ENCODE measurements around the gene AKIRIN1. TPM values are rescaled to one million over a fixed set of nuclear protein-coding genes. Genes with fewer than 3 reads are reported as not detected.
"Not testable (repeated sequence)": the region's sequence is repeated elsewhere in the genome, so short reads cannot be mapped to it uniquely, and the experiment has no call there.

AKIRIN1 gene
- total RNA-seq, 1 experiment from 2014 or later = 268 TPM

DNA sequence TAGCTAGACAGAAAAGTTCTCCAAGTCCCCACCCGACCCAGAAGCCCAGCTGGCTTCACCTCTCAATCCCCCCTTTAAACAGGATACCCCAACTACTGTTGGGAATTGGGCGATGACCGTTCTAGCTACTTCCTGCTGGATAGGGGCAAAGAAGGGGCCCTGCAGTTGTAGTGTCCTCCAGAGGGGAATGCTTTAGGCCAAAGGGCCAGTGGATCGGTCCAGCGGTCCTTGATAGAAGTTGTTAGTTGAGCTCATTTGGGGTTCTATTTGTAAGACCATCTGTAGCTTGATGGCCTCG is 12.9 kb upstream of the AKIRIN1 start:
- not testable (repeated sequence) for DNase-seq; H3K4me3 ChIP-seq (ENCODE audit: insufficient read depth, low read depth, low read length); H3K36me3 ChIP-seq (replicated peaks; ENCODE audit: control insufficient read depth, insufficient read depth, low read length); H3K27me3 ChIP-seq (ENCODE audit: control insufficient read depth, insufficient read depth, low read length)

DNA sequence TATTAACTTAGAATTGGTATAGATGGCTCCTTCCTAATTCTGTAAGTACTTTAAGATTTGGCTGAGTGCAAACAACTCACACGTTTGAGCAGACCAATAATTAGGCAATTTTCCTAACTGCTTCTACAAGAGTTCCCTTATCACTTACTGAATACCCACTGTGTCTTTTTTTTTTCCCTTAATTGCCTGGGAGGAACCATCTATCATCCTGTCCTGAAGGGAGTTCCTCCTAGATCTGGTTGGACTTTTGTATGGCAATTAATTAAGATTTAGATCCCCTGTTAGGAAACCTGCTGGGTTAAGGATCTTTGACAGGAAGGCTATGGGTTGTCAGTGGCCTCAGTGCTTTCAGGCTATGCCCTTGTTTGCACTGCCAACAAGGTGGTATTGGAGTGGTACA is 11.7 kb upstream of the AKIRIN1 start:
- not testable (repeated sequence) for H3K27me3 ChIP-seq (ENCODE audit: control insufficient read depth, insufficient read depth, low read length)

GRCh38 chr1:38989979-38990378 is 1.1 kb upstream of the AKIRIN1 start:
- no peaks in the 10 kb centered on the region for H3K27me3 ChIP-seq (ENCODE audit: control insufficient read depth, insufficient read depth, low read length)
- H3K36me3 ChIP-seq (replicated peaks; ENCODE audit: control insufficient read depth, insufficient read depth, low read length) = peaks cover 4% of the 10 kb centered on the region
- DNase-seq = no peak
- H3K4me3 ChIP-seq (ENCODE audit: insufficient read depth, low read depth, low read length) = no peak overlapping the region

More for the DNA sequence above, 11.7 kb upstream of the AKIRIN1 start:
- DNase-seq; H3K36me3 ChIP-seq (replicated peaks; ENCODE audit: control insufficient read depth, insufficient read depth, low read length); H3K4me3 ChIP-seq (ENCODE audit: insufficient read depth, low read depth, low read length): not testable (repeated sequence)

DNA sequence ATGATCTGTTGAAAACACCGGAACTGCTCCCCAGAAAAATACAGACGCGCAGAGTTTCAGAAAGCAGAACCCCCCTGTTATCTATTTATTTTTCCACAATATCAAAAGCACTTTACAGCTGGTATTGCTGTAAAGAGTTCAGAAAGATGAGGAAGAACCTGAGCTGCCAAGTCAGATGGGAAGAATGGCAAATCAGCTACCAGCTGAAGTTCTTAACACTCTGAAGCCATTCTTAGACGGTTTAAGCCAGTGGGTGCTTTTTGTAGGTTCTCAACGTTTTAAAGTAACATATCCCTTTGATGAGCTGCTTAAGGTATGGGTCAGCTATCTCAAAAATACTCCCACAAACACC is 714 bp upstream of the AKIRIN1 start:
- no peak for DNase-seq
- Histone ChIP-seq H3K4me3 (ENCODE audit: insufficient read depth, low read depth, low read length) (peak overlapping the region; percentile 17), H3K36me3 (replicated peaks; ENCODE audit: control insufficient read depth, insufficient read depth, low read length) (peaks cover 5% of the 10 kb centered on the region), H3K27me3 (ENCODE audit: control insufficient read depth, insufficient read depth, low read length) (no peaks in the 10 kb centered on the region)

DNA sequence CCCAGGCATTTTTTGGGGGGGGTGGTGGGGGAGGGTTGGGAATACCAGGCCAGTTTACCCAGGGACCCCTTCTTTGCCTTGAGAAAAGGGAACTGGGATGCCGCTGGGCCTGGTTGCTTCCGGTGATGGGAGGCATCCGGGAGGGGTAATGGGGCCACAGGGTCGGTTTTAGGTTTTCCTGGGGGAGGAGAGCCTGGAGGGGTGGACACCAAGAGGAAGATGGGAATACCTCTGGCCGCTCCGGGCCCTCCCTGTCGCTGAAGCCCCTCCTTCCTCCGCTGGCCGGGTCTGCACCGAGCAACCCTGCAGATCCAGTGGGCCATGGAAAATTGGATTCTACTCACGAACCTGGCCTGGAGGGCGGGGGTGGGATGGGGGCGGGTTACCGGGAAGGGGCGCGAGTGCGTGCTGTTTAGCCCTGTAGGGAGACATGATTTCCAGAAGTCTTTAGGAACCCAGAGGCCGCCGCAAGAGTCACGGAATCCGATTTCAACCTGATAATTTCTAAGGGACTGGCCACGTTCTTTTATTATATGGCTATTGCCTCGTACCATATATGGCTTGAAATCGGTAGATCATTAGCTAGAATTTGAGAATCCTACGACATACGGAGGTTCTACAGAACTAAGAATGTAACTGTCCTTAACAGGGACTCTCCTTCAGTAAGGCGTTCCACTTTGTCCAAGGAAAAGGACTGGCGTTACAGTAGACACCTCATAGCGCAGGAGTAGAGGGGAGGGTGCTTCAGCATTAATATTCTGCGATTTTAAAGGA is 749 bp downstream of the AKIRIN1 start:
- peak overlapping the region; percentile 96 for H3K4me3 ChIP-seq (ENCODE audit: insufficient read depth, low read depth, low read length)
- H3K27me3 ChIP-seq (ENCODE audit: control insufficient read depth, insufficient read depth, low read length) = no peaks in the 10 kb centered on the region
- peak; percentile 70 for DNase-seq
- peaks cover 5% of the 10 kb centered on the region for H3K36me3 ChIP-seq (replicated peaks; ENCODE audit: control insufficient read depth, insufficient read depth, low read length)

- no peaks in the 10 kb centered on the region for H3K27me3 ChIP-seq (ENCODE audit: control insufficient read depth, insufficient read depth, low read length)
- DNase-seq = no peak
- peaks cover 5% of the 10 kb centered on the region for H3K36me3 ChIP-seq (replicated peaks; ENCODE audit: control insufficient read depth, insufficient read depth, low read length)
- peak overlapping the region; percentile 96 for H3K4me3 ChIP-seq (ENCODE audit: insufficient read depth, low read depth, low read length)
These were observed 1.5 kb downstream of the AKIRIN1 start for GRCh38 chr1:38992412-38993111.

DNA sequence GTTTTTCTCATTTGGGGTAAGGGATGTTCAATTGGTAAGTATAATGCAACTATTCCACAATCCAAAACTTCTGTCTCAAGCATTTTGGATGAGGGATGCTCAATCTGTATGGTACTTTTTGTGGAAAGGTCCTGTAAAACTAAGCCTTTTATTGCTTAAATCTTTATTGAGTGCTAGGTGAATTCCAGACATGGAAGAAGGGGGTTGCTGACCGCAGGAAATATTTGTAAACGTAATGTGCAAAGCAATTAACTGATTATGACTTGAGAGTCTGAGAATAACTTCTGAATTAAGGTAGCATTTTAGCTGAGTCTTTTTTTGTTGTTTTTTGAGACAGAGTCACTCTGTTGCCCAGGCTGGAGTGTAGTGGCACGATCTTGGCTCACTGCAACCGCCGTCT is 3.1 kb downstream of the AKIRIN1 start:
- Histone ChIP-seq H3K27me3 (ENCODE audit: control insufficient read depth, insufficient read depth, low read length) (no peaks in the 10 kb centered on the region), H3K4me3 (ENCODE audit: insufficient read depth, low read depth, low read length) (no peak overlapping the region), H3K36me3 (replicated peaks; ENCODE audit: control insufficient read depth, insufficient read depth, low read length) (peaks cover 17% of the 10 kb centered on the region)
- DNase-seq = no peak

DNA sequence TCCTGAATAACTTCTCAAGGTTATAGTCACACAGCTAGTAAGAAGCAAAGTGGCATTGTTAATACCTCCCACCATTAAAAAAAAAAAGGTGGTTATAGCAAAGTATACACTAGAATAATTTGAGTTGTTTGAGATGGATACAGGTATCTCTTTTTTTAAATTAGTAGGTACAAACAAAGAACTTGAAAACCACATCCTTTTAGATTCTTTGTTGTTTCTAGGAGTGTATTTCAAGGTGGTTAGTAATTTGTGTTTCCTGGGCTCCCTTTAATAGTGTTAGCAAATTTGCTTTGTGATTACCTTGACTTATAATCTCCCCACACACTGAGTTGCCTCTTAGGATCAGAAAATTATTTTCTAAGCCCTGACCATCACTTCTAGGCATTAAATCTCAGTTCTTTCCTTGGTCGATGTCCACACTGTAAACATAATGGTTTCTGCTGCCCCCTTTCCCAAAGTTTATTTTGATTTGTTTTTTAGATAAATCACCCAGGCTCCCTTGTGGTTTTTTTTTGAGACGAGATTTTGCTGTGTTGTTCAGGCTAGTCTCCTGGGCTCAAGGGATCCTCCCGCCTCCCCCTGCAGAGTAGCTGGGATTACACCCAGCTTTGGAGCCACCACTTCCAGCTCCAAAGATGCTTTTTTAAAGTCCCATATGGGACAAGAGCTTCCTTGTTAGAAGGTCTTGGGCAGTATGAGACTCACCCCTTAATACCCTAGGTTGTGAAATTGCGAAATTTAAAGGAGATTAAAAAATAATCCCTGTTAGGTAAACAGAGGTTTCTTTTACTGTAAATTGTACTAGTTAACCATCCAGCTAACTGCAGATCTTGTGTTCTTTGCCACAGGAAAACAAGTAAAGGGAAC is 6.2 kb downstream of the AKIRIN1 start:
- Histone ChIP-seq H3K4me3 (ENCODE audit: insufficient read depth, low read depth, low read length) (no peak overlapping the region), H3K27me3 (ENCODE audit: control insufficient read depth, insufficient read depth, low read length) (no peaks in the 10 kb centered on the region), H3K36me3 (replicated peaks; ENCODE audit: control insufficient read depth, insufficient read depth, low read length) (peaks cover 25% of the 10 kb centered on the region)
- DNase-seq = no peak

DNA sequence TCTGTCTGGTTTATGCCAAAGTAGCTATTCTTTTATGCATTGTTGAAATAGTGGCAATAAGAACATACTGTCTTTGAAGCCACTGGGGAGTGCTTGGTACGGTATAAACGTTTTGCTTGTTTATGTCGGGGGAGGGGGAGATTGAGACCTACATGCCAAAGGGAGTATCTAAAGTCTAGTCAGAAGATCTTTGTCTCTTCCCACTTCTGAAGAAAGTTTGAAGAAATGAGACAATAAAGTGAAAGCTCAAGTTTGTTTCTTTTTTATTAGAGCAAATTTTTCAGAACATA is 6.8 kb downstream of the AKIRIN1 start:
- no peak overlapping the region for H3K4me3 ChIP-seq (ENCODE audit: insufficient read depth, low read depth, low read length)
- H3K27me3 ChIP-seq (ENCODE audit: control insufficient read depth, insufficient read depth, low read length) = no peaks in the 10 kb centered on the region
- no peak for DNase-seq
- H3K36me3 ChIP-seq (replicated peaks; ENCODE audit: control insufficient read depth, insufficient read depth, low read length) = peaks cover 28% of the 10 kb centered on the region

GRCh38 chr1:39001516-39002421 is 10.7 kb downstream of the AKIRIN1 start:
- no peak overlapping the region for H3K4me3 ChIP-seq (ENCODE audit: insufficient read depth, low read depth, low read length)
- H3K36me3 ChIP-seq (replicated peaks; ENCODE audit: control insufficient read depth, insufficient read depth, low read length) = peaks cover 48% of the 10 kb centered on the region
- no peak for DNase-seq
- no peaks in the 10 kb centered on the region for H3K27me3 ChIP-seq (ENCODE audit: control insufficient read depth, insufficient read depth, low read length)

DNA sequence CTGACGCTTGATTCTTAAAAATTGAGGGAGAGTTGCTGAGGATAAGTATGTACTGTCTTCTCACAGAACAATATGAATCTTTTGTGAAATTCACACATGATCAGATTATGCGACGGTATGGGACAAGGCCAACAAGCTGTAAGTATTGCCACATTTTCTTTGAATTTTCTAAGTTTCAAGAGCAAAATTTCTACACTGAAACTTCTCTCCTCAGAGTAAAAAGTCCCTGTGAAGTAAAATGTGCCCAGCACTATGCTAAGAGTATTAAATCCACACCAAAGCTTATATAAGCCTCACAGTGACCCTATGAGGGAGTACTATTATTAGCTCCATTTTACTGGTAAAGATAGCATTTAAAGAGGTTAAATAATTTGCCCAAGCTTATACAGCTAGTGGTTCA is 12.2 kb downstream of the AKIRIN1 start:
- no peak overlapping the region for H3K4me3 ChIP-seq (ENCODE audit: insufficient read depth, low read depth, low read length)
- H3K36me3 ChIP-seq (replicated peaks; ENCODE audit: control insufficient read depth, insufficient read depth, low read length) = peaks cover 49% of the 10 kb centered on the region
- no peak for DNase-seq
- H3K27me3 ChIP-seq (ENCODE audit: control insufficient read depth, insufficient read depth, low read length) = no peaks in the 10 kb centered on the region

GRCh38 chr1:39003794-39004193 is 12.7 kb downstream of the AKIRIN1 start:
- no peaks in the 10 kb centered on the region for H3K27me3 ChIP-seq (ENCODE audit: control insufficient read depth, insufficient read depth, low read length)
- DNase-seq = no peak
- H3K4me3 ChIP-seq (ENCODE audit: insufficient read depth, low read depth, low read length) = no peak overlapping the region
- H3K36me3 ChIP-seq (replicated peaks; ENCODE audit: control insufficient read depth, insufficient read depth, low read length) = peaks cover 47% of the 10 kb centered on the region

DNA sequence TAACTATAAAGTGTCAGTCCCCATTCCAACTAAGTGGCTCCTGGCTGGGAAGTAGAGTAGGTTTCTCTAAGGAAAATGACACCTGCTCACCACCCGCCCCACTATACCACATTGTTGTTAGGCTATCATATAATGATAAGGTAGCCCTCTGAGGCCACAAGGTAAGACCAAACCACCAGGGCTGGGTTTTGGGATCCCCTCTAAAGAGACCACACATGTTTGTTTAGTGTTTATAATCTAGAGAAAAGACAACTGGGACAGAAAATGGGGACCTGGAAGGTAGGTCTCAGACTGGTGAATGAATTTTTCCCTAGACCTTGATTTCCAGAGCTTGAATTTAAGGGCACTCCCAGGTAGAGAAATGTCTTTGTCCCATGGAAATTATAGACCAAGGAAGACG is 15.2 kb downstream of the AKIRIN1 start:
- H3K27me3 ChIP-seq (ENCODE audit: control insufficient read depth, insufficient read depth, low read length) = no peaks in the 10 kb centered on the region
- peaks cover 45% of the 10 kb centered on the region for H3K36me3 ChIP-seq (replicated peaks; ENCODE audit: control insufficient read depth, insufficient read depth, low read length)
- no peak for DNase-seq
- no peak overlapping the region for H3K4me3 ChIP-seq (ENCODE audit: insufficient read depth, low read depth, low read length)
